Glomerular visceral epithelial cell (primary cell): Measurements from ENCODE around the gene OTOG.

ENCODE experiments used
- DNase-seq: peaks from one replicate; pipeline ENCODE4 v3.0.0-alpha.2; 2016; ENCODE audit errors: extremely low spot score

Gene OTOG

DNA sequence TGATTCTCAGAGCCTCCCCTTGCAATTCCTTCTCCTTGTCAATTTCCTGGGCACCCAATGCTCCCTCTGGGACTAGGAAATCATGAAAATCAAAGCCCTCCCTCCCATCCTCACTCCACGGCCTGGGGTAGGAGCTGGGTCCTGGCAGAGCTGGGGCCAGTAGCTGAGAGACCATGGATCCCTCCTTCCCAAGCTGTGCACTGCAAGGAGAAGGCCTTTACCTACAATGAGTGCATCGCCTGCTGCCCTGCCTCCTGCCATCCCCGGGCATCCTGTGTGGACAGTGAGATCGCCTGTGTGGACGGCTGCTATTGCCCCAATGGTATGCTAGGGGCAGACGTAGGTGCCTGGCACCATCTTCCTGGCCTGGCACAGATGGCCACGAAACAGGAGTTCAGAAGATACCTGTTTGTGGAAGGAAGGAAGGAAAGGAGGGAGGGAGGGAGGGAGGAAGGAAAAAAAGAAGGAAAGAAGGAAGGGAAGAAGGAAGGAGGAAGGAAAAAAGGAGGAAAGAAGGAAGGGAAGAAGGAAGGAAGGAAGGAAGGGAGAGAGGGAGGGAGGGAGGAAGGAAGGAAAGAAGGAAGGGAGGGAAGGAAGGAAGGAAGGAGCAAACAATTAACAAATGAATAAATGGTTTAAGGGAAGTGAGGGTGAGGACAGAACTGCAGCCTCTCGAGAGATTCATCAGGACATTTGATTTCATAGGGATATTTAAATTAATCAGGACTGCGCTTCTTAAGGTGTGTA lies 12.5 kb downstream of the OTOG start:
- DNase-seq: no peak

GRCh38 chr11:17560281-17561110 lies 13.4 kb downstream of the OTOG start:
- DNase-seq: no peak

- no peak for DNase-seq
Observed at GRCh38 chr11:17561111-17561415, 14.0 kb downstream of the OTOG start.

GRCh38 chr11:17561526-17561925 lies 14.5 kb downstream of the OTOG start:
- DNase-seq: no peak

GRCh38 chr11:17563231-17563646 lies 16.2 kb downstream of the OTOG start:
- DNase-seq: no peak

DNA sequence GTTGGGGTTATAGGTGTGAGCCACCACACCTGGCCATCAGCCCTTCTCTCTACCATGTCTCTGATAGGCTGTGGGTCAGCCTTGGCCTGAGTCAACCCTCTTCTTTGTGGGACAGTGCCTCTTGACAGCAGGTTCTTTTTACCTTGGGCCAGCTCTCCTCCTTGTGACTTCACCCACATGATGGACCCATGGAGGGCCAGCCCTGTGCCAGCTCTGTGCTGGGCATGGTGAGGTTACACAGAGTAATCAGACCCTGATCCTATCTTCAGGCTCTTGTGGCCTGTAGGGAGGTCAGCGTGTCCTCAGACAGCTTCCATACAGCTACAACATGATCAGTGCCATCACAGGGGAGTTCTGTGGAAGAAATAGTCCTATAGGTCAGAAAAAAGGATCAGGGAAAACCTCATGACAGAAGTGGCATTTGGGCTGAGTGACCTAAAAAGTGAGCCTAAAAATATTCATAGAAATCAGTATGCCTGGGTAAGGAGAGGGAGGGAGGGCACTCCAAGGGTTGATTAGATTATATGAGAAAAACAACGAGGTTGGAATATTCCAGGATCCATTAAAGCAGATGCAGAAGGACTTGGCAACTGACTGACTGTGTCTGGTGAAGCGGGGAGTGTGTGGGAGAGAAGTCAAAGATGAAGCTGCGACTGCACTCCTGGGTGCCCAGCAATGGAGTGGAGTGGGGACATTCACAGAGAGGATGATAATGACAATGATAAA lies 17.1 kb downstream of the OTOG start:
- no peak for DNase-seq

GRCh38 chr11:17564687-17565042 lies 17.6 kb downstream of the OTOG start:
- no peak for DNase-seq

GRCh38 chr11:17568944-17569343 lies 21.9 kb downstream of the OTOG start:
- no peak for DNase-seq

DNA sequence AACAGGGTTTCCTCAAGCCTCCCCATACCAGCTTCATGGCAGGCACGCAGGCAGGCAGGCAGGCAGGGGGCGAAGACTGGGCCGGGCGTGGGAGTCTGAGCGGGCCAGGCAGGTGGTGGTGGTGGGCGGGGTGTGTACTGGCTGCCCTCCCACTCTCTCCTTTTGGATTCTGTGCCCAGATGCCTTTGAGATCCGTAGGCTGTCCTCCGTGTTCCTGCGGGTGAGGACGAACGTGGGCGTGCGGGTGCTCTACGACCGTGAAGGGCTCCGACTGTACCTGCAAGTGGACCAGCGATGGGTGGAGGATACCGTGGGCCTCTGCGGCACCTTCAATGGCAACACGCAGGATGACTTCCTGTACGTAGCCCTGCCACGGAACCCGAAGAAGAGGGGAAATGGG lies 23.0 kb downstream of the OTOG start:
- no peak for DNase-seq

DNA sequence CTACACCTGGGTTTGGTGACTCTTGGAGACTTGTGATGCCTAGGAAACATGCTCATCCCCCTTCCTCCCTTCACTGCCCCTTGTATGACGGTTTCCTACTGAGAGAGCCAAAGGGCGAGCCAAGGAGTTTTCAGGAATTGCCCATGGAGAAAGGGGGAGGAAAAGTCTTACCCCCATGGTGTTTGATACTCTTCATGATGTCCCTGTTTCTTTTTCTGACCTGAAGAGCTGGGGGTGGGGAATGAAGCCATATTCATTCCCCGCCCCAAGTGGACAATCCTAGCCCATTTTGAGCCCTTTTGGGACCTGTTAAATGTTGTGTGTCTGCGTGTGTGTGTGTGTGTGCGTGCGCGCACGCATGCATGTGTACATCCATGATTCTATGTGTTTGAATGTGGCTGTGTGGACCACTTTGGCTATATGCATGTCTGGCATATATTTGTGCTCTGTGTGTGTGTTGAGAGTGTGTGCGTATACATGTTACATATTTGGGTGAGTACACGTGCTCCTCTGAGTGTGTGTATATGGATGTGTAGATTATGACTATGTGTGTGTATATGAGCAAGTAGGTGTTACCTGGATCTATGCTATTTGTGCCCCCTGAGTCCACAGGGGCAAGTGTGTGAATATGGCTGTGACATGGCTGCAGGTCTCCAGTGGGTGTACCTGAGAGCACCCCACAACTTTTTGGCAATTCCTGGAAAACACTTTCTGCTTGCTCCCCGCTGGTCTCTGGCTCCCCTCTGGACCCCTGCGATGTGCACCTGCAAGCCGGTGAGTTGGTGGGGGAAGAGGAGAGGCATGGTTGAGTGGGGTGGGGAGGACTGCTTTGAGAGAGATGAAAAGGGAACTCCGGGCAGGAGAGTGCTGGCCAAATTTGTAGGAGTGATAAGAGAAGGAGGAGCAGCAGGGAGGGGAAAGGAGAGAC lies 24.6 kb downstream of the OTOG start:
- no peak for DNase-seq

GRCh38 chr11:17572359-17572690 lies 25.3 kb downstream of the OTOG start:
- no peak for DNase-seq

GRCh38 chr11:17572791-17573460 lies 25.9 kb downstream of the OTOG start:
- DNase-seq: no peak

- no peak for DNase-seq
Observed at GRCh38 chr11:17573526-17573925, 26.5 kb downstream of the OTOG start.

DNA sequence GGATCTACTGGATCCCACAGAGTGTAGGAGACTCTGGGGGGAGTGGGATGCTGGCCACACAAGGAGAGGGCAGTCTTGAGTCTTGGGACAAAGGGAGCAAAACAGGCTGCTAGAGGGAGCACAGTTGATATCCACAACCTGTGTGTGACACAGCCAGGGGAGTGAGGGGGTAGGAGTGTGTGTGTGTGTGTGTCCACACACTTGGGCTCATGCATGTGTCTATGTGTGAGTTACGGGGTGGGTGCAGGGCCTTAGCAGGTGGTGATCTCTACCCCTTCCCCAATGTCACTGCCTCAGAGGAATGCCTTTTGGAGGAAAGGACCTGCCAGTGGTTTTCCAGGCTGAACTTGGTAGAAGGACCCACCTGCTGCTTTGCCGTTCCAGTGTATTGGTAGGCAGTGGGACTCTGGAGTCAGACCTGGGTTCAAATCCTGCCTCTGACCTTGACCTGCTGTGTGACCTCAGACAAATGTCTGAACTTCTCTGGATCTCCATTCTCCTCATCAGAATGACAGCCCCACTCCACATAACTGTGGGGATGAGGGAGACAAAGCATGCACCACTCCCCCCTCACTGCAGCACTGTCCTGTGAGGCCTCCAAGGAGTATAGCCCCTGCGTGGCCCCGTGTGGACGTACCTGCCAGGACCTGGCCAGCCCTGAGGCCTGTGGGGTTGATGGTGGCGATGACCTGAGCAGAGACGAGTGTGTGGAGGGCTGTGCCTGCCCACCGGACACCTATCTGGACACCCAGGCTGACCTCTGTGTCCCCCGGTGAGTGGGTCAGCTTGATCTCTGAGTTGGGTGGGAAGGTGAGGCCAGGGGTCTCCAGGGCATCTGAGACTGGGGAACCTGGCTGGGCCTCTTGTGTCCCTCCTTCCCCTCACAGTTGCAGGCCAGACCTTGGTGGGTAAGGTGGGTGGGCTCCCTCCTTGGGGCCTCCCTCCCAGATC lies 27.4 kb downstream of the OTOG start:
- no peak for DNase-seq

- no peak for DNase-seq
Observed at GRCh38 chr11:17575431-17576425, 28.7 kb downstream of the OTOG start.

DNA sequence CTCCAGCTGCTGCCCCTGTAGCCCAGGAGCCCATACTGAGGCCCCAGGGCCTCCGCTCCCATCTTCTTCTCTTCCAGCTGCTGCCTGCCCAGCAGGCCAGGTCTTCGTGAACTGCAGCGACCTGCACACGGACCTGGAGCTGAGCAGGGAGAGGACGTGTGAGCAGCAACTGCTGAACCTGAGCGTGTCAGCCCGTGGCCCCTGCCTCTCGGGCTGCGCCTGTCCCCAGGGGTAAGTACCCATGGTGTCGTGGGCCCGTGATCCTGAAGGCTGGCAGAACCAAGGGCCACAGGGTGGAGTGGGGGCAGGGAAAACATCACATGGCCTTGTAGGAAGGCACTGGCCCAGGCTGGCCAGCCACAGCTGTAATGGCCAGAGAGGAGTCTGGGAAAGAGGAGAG lies 31.2 kb downstream of the OTOG start:
- DNase-seq: no peak

- no peak for DNase-seq
Observed at GRCh38 chr11:17578958-17579357, 31.9 kb downstream of the OTOG start.

DNA sequence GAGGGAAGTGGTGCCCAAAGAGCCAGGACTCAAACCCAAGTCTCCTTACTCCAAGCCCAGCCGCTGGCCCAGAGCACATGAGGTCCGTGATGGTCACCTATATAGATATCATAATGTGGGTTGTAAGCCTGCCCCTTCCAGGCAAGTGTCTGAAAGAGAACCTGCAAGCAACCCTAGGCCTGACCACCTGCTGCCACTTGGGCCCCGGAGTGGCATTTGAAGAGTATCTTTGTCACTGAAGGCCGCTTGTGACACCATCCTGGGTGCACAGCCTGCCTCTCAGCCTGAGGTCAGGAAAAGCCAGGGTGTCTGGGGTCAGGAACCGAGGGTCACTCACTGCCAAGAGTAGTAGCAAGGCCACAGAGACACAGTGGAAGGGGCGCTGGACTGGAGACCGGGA lies 32.4 kb downstream of the OTOG start:
- no peak for DNase-seq

- no peak for DNase-seq
Observed at GRCh38 chr11:17580271-17580670, 33.2 kb downstream of the OTOG start.
